Raji (cell line): ENCODE results near the gene RETNLB.

Experiments
- POLR2A ChIP-seq: IDR thresholded peaks from 2 replicates; pipeline ENCODE4 v1.6.1; 2011; ENCODE audit warnings: low read depth, low read length, control low read depth; ENCODE audit not compliant: insufficient read depth

RETNLB gene

DNA sequence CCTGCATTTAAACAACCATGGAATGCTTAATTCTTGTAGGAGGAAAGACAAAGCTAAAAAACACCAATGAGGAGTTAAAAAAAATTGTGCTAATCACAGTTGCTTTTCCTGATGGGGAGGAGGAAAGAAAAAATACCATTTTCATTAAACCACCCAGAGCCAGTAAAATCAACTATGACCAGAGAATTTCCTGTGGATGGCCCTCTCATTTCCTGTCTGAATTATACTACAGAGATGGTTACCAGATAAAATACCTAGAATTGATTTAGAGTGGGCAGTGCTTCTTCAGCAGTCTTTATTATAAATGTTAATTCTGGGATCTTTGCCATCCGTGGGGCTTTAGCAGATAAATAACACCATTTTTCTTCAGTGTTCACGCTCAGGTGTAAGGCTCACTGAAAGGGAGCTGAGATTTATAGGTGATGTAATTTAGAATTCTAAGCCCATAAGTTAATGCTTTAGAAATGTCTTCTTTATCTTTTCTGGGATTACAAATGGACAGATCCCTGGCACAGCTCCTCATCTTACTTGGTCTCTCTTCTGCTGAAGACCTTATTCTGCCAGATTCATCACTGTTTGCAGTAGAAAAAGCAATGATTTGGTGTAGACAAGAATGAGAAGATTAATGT lies 37.9 kb downstream of the RETNLB start:
- TF ChIP-seq POLR2A, result no peak

DNA sequence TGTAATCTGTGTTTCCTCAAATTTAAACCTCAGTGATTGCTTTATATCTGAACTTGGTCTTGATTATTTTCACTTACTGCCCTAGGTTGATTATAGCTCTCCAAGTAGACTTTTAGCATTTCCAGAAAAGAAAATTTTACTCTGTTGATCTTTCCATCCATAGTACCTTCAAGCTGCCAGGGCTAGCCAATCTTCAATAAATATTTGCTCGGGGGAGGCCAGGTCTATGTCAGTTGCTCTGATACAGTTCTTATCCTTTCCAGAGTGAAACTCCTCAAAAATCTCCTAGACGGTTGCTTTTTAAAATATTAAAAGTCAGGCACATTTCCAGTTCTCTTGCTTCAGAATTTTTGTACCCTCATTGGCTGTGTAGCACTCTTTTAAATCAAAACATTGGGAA lies 38.8 kb downstream of the RETNLB start:
- no peak for TF ChIP-seq POLR2A

DNA sequence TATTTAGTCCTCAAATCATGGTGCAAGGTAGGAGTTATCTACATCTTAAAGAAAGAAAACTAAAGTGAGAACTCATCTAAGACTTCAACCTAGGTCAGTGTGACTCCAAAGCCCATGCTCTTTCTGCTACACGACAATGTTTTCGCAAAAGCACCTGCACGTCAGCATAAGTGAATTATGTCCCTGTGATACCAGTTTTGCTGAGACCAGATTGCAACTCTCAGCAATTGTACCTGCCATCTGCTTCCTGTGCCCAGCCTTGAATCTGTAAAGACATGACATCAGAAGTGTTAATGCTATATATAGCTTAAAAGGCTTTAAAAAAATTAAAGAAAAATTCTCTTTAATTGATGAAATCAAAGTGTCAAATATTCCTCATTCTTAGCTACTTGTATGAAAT lies 43.4 kb downstream of the RETNLB start:
- TF ChIP-seq POLR2A, result no peak

DNA sequence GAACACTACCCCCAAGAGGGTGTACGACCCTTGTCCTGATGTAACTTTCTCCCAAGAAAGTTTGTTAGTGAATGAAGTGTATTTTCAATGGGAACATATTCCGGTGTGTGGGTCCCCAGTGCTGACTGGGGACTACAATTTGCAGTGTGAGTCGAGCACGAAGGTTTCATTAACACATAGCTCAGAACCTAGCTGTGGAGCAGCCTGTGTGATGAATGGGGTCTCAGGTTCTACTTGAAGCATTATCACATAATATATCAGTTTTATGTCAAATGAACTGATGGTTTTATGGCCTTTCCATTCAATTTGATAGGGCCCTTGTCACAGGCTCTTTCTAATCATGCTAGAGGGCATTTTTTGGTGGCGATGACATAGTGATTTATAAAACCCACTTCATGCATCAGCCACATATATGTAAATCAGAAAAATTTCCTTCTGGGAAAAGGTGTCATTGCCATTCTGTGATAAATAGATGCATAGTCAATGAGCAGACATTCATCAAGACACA lies 44.1 kb downstream of the RETNLB start:
- TF ChIP-seq POLR2A, result no peak
